ENCODE results near the gene SIGLEC12.
"Not testable (repeated sequence)": the region's sequence is repeated elsewhere in the genome, so short reads cannot be mapped to it uniquely, and the experiment has no call there.

Gene SIGLEC12

DNA sequence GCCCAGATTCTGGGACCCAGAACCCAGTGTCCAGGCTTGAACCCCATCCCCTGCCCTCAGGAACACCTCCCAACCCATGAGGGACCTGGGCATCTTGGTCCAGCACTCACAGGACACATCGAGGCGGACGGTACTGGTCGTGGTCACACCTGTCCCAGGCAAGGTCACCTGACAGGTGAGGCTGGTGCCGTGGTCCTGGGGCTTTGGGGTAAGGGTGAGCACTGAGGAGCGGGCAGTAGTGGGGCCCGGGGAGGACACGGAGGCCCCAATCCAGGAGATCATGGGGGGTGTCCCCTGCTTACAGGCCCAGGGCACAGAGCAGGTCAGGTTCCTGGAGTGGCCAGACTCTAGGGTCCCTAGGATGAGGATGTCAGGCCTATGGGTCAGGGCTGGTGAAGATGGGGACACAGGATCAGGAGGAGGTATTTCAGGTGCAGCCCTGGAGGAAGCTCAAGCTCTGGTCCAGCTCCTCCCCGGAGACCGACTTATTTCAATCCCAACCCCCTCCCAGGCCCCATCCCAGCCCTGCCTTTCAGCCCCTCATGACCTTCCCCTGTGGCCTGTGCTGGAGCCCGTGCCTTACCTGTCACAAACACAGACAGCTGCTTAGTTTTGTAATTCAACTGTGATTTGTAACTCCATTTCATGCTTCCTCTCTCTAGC lies 44.1 kb downstream of the SIGLEC12 start:
- DNase-seq (ENCODE audit: low spot score) = no peak

DNA sequence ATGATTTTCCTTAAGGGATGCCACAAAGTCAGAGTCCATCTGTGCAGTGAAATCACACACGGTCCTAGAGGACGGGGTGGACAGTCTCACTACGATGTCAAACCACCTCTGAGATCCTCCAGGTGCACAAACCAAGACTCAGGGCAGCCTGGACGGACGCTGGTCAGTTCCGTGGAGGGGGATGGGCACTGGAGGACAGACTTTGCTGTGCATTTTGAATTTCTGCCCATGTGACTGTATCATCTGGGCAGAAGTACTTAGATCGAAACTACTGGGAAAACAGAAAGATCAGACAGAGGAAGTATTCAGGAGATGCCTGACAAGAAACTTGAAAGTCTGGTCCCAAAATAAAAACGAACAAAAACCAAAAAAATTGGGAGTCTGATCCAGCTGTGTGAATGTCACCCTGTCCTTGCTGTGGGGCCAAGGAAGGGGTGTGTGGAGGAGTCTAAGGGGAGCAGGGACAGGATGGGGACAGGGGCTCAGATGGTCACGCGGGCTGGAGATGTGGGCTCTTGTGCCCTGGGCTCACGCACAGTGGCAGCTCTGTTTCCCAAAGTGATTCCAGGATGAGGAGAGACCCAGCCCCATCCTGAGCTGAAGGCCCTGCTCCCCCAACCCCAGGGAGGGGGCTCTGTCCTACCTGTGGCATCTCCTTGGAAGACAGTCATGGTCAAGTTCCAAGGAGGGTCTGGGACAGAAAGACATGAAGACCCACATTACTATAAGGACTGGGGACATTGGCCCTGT lies 44.9 kb downstream of the SIGLEC12 start:
- DNase-seq (ENCODE audit: low spot score) = no peak

- DNase-seq (ENCODE audit: low spot score) = no peak
These were observed 50.8 kb downstream of the SIGLEC12 start for GRCh38 chr19:51450730-51451307.

GRCh38 chr19:51448411-51449016 lies 53.1 kb downstream of the SIGLEC12 start:
- no peak for DNase-seq (ENCODE audit: low spot score)

DNA sequence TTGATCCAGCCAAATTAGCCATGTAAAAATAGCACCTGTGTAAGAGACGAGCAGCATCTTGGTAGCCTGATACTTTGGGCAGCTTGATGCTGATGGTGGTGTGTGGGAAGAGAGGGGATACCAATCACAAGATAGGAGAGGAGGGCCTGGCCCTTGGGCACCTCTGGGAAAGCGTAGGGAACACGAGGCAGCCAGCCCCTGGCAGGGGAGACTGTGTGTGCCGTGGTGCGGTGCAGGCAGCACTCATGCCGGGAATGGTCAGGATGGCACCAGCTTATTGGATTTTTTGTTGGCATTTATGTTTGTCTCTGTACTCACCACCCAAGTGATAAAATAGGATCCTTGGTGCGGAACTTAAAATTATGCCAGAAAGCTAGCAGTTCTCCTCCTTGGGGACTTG lies 53.6 kb downstream of the SIGLEC12 start:
- no peak for DNase-seq (ENCODE audit: low spot score)

- DNase-seq (ENCODE audit: low spot score) = not testable (repeated sequence)
These were observed 54.1 kb downstream of the SIGLEC12 start for GRCh38 chr19:51447510-51447909.

- no peak for DNase-seq (ENCODE audit: low spot score)
These were observed 59.9 kb downstream of the SIGLEC12 start for GRCh38 chr19:51441410-51442390.

All from globus pallidus (tissue), 1 donor.